ENCODE results near the gene ATP1A4.
A peak's percentile ranks its signal among the peaks of the same experiment; 100 is the strongest.

Gene ATP1A4

DNA sequence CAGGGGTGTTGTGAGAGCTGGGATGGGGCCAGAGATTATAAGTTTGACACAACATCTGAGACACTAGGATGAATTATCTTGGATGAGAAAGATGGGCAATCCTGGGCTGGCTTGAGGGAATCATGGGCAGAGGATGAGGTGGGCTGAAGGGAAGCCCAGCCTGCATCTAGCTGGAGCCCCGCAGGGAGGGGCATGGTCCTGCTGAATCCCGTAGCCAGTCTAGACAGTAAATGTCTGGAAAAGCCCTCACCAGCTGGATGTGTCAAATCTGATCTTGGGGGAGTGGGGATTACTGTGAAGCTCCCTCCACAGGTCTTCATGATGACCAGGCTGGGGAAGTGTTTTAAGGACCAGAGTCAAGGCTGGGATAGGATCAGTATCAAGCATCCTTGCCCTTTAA, 35.3 kb downstream of the ATP1A4 start:
- peaks cover 36% of the 10 kb centered on the region for H3K27me3 Mint-ChIP-seq

DNA sequence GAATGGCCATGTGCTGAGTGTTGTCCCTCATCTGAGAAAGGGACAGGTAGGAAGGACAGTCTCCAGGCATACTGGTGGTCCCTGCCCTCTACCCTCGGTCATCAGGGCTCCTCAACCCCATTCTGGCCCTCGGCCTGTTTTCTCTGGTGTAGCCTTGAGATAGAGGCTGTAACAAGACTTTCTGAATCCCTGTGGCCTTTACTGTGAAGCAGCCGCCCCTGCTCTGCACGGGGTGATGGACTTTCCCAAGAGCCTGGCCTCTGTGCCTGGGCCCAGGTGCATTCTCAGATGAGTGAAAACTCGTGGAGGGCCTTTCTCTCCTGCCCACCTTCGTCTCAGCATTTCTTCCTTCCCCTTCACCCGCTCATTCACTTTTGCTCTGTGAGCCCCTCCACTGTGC, 36.0 kb downstream of the ATP1A4 start:
- CTCF ChIA-PET: interaction anchor here (6.6 kb wide), 1 partner anchor 104 kb away, joined by 119 read pairs; no protein-coding TSS in a partner anchor
- no peak overlapping the region for H3K27ac Mint-ChIP-seq
- no peaks in the 10 kb centered on the region for H3K4me1 Mint-ChIP-seq
- H3K9me3 Mint-ChIP-seq: no peaks in the 10 kb centered on the region
- peaks cover 38% of the 10 kb centered on the region for H3K27me3 Mint-ChIP-seq
- no peak for DNase-seq
- no peaks in the 10 kb centered on the region for H3K36me3 Mint-ChIP-seq
- no peak overlapping the region for H3K4me3 Mint-ChIP-seq

More for the DNA sequence above, 35.3 kb downstream of the ATP1A4 start:
- Mint-ChIP-seq H3K36me3 (no peaks in the 10 kb centered on the region), H3K4me3 (no peak overlapping the region), H3K4me1 (no peaks in the 10 kb centered on the region), H3K9me3 (no peaks in the 10 kb centered on the region), H3K27ac (no peak overlapping the region)
- DNase-seq: no peak
- CTCF ChIA-PET: no interaction called here

DNA sequence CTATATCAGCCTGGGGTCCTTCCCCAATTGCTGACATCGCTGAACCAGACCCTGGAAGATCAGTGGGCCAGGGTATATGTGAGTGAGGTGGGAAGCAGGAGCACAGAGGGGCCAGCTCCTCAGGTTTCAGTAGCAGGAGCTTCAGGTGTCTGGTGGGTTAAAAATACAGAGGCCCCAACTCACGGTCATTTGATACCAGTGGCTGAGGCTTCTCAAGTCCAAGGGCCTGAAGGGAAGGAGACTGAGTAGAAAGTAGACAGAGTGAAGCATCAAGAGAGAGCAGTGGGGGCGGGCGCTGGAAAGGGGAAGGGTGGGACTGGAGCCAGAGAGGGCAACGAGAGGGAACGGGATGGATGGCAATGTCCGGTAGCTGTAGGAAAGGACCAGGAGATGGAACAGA, 36.9 kb downstream of the ATP1A4 start:
- no peaks in the 10 kb centered on the region for H3K9me3 Mint-ChIP-seq
- DNase-seq: no peak
- H3K27ac Mint-ChIP-seq: no peak overlapping the region
- CTCF ChIA-PET: interaction anchor here (6.6 kb wide), 1 partner anchor 103 kb away, joined by 119 read pairs; no protein-coding TSS in a partner anchor
- no peak overlapping the region for H3K4me3 Mint-ChIP-seq
- peaks cover 38% of the 10 kb centered on the region for H3K27me3 Mint-ChIP-seq
- H3K36me3 Mint-ChIP-seq: no peaks in the 10 kb centered on the region
- H3K4me1 Mint-ChIP-seq: no peaks in the 10 kb centered on the region

DNA sequence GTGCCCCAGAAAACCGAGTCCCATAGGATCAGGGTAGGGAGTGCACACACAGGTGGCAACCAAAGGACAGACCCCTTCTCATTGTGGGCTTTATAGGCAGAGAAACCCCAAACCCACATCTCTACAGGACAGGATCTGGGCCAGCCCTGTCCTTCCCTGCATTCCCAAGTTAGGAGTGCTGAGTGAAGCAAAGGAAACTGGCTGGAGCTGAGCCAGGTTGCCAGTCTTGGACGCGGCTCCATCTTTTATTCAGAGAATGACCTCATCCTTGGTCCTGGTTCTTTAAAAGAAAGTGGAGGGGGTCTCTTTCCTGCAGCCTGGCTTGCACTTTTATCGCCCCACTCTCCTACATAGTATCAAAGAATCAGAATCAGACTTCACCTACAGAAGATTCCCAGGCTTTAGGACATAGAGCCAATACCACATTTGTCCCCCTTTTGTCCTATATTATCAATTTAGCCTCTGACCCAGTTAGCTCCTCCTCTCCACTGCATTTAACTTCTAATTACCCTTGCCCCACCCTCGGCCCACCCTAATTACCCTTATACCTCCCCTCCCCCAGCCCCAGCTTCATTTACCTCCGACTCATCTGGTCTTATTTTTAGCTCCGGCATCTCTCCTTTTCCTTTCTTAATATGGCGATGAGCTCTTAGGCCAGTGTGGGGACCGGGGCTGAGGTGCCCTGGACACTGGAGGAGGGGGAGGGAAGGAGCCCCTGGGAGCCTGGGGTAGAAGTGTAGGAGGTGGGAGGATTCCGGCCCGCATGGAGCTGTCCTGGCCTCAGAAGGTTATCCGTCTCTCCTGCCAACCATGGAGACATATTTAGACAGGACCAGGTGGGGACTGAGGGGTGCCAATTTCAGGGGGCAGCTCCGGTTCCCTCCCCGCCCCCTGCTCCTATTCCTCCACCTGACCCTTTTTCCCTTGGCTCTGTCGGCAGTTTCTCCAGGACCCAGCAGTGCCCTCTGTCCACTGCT, 38.5 kb downstream of the ATP1A4 start, which contains the start of gene CASQ1:
Gene CASQ1, plus strand, starts transcription at position 927 of the 977 bp plus-strand sequence. CDS start 177 bp downstream, outside the sequence.
- Mint-ChIP-seq H3K36me3 (no peaks in the 10 kb centered on the region), H3K9me3 (no peaks in the 10 kb centered on the region), H3K4me3 (no peak within 1 kb of the TSS), H3K27me3 (peaks cover 38% of the 10 kb centered on the region), H3K27ac (no peak within 1 kb of the TSS), H3K4me1 (no peaks in the 10 kb centered on the region)
- CTCF ChIA-PET: interaction anchor here (0.7 to 6.6 kb wide), 8 partner anchors 10 to 187 kb away, joined by 3 to 119 read pairs (median 5); no protein-coding TSS in a partner anchor
- no peak for DNase-seq

DNA sequence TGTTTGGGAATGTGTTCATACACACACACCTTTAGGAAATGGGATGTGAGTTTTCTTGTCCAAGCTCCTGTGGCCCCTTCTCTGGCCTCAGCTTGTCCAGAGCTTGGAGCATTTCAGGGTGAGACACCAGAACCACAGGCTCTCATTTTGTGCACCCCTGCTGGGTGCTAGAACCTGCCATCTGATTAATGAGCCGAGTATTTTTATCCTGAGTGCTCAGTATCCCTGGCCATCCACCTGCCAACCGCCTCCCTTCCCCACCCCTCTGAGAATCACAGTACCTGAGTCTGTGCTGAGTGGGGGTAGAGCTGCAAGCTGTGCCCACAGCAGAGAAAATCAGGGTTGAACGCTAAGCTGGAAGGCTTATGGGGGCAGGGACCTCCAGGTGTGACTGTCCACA, 40.4 kb downstream of the ATP1A4 start:
- Mint-ChIP-seq H3K4me3 (no peak overlapping the region), H3K9me3 (no peaks in the 10 kb centered on the region), H3K27ac (no peak overlapping the region), H3K27me3 (peaks cover 29% of the 10 kb centered on the region), H3K4me1 (no peaks in the 10 kb centered on the region), H3K36me3 (no peaks in the 10 kb centered on the region)
- CTCF ChIA-PET: interaction anchor here (0.9 to 6.6 kb wide), 10 partner anchors 11 to 185 kb away, joined by 3 to 119 read pairs (median 8); no protein-coding TSS in a partner anchor
- DNase-seq: no peak

DNA sequence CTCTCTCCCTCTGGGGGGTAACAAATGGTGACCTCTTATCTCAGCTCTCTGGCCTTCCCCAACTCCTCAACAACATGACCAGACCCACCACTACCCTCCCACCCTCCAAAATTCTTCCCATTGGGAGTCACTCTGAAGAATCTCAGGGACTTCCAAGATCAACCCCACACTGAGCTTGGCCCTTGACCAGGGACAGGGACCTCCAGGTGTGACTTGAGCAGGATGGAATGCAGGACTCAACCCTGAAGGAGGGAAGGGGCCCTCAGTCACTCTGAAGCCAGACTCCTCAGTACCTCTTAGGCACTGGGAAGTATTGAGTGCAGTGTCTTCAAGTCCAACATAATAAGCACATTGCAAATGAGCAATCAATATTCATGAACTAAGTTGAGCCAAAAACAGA, 40.8 kb downstream of the ATP1A4 start:
- H3K4me3 Mint-ChIP-seq: no peak overlapping the region
- CTCF ChIA-PET: interaction anchor here (0.6 to 6.6 kb wide), 14 partner anchors 10 to 184 kb away, joined by 3 to 119 read pairs (median 4); no protein-coding TSS in a partner anchor
- no peak overlapping the region for H3K27ac Mint-ChIP-seq

DNA sequence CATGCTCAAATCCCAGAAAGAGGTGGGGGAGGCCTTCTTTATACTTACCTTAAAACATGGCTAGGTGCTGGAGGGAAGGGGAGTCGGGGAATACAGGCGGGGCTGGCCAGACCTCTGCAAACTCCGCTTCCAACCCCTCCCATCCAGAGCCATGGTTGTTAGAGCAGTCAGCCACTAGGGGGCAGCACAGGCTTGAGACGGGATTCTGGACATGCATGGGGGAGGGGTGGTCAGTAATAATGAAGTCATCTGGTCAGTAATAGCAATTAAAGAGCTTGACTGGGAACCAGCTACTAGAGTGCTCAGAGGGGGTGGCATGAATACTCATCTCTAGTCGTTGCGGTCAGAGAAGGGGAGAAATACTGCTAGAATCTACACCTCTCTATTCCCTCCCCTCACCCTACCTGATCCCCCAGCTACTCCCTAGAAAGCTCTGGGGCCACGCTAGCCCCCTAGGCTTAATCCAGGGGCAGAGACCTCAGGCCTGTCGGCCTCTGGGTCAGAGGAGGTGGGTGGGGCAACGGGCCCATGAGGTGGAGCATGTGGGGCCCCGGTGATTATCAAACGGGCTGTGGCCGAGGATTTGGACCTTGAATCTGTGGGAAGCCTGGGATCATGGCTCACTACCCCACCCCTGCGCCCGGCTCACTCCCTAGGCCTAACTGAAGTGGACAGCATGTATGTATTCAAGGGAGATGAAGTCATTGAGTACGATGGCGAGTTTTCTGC, 41.9 kb downstream of the ATP1A4 start:
- peaks cover 19% of the 10 kb centered on the region for H3K27me3 Mint-ChIP-seq
- H3K4me1 Mint-ChIP-seq: no peaks in the 10 kb centered on the region
- CTCF ChIA-PET: interaction anchor here (0.6 to 6.6 kb wide), 23 partner anchors 9 to 186 kb away, joined by 3 to 119 read pairs (median 3); no protein-coding TSS in a partner anchor
- H3K9me3 Mint-ChIP-seq: no peaks in the 10 kb centered on the region
- DNase-seq: peak; percentile 86
- H3K27ac Mint-ChIP-seq: no peak overlapping the region
- H3K36me3 Mint-ChIP-seq: no peaks in the 10 kb centered on the region
- no peak overlapping the region for H3K4me3 Mint-ChIP-seq

More for the DNA sequence above, 40.8 kb downstream of the ATP1A4 start:
- Mint-ChIP-seq H3K4me1 (no peaks in the 10 kb centered on the region), H3K27me3 (peaks cover 24% of the 10 kb centered on the region), H3K9me3 (no peaks in the 10 kb centered on the region), H3K36me3 (no peaks in the 10 kb centered on the region)
- no peak for DNase-seq

DNA sequence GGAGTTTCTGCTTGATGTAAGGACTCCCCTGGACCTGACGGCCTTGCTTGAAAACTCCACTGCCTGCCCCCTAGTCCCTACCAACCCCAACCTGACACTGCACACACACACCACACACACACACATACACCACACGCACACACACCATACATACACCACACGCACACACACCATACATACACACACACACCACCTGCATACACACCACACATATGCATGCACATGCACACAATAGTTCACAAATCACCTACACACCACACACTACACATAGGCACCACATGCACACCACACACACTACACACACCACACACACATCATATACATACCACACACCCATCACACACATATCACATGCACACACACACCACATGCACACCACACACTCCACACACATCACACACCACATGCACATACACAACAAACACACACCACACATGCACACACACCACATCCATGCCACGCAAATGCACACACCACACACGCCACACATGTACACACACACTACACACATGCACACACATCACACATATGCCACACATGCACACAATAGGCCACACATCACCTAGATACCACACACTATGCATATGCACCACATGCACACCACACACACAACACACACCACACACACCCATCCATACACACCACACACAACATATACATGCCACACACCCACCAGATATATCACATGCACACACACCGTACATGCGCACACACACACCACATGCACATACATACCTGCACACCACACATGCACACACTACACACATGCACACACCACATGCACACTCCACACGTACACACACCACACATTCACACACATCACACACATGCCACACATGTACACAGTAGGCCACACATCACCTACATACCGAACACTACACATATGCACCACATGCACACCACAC, 42.7 kb downstream of the ATP1A4 start:
- no peak for DNase-seq
- H3K4me3 Mint-ChIP-seq: no peak overlapping the region
- peaks cover 15% of the 10 kb centered on the region for H3K27me3 Mint-ChIP-seq
- H3K4me1 Mint-ChIP-seq: no peaks in the 10 kb centered on the region
- H3K36me3 Mint-ChIP-seq: no peaks in the 10 kb centered on the region
- H3K9me3 Mint-ChIP-seq: no peaks in the 10 kb centered on the region
- no peak overlapping the region for H3K27ac Mint-ChIP-seq
- CTCF ChIA-PET: interaction anchor here (0.6 to 6.6 kb wide), 21 partner anchors 8 to 185 kb away, joined by 3 to 119 read pairs (median 3); no protein-coding TSS in a partner anchor

DNA sequence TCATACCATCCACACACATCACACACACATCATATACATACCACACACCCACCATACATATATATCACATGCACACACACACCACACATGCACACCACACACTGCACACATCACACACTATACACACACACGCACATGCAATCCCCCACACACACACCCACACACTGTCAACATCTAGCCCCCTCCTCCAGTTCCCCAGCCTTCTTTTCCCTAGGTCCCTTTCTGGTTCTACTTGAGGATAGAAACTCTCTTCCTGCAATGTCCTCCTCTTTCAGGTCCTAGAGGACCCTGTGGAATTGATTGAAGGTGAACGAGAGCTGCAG, 43.3 kb downstream of the ATP1A4 start:
- CTCF ChIA-PET: interaction anchor here (0.7 to 2.4 kb wide), 5 partner anchors 56 to 97 kb away, joined by 3 to 8 read pairs (median 8); no protein-coding TSS in a partner anchor
- Mint-ChIP-seq H3K27ac (no peak overlapping the region), H3K27me3 (peaks cover 15% of the 10 kb centered on the region), H3K4me3 (no peak overlapping the region), H3K9me3 (no peaks in the 10 kb centered on the region), H3K36me3 (no peaks in the 10 kb centered on the region), H3K4me1 (no peaks in the 10 kb centered on the region)
- DNase-seq: no peak

DNA sequence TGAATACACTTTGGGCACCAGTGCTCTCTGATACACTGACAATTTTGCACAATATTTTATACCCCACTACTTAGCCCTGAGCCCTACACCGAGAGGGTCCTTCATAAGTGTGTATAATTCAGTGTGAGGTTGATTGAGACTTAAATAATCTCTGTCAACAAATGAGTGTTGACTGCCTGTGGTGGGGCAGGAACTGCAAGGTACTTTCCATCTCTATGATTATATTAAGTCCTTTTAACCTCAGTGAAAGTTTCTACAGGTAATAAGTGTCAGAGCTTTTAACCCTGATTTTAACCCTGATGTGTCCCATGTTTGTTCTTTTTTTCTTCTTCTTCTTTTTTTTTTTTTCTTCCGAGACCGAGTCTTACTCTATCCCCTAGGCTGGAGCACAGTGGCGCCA, 44.7 kb downstream of the ATP1A4 start:
- no peaks in the 10 kb centered on the region for H3K4me1 Mint-ChIP-seq
- H3K27me3 Mint-ChIP-seq: peaks cover 8% of the 10 kb centered on the region
- no peaks in the 10 kb centered on the region for H3K9me3 Mint-ChIP-seq
- CTCF ChIA-PET: interaction anchor here (0.5 to 2.4 kb wide), 6 partner anchors 50 to 117 kb away, joined by 3 to 8 read pairs (median 6); no protein-coding TSS in a partner anchor
- H3K4me3 Mint-ChIP-seq: no peak overlapping the region
- H3K36me3 Mint-ChIP-seq: no peaks in the 10 kb centered on the region
- H3K27ac Mint-ChIP-seq: no peak overlapping the region
- DNase-seq: no peak

DNA sequence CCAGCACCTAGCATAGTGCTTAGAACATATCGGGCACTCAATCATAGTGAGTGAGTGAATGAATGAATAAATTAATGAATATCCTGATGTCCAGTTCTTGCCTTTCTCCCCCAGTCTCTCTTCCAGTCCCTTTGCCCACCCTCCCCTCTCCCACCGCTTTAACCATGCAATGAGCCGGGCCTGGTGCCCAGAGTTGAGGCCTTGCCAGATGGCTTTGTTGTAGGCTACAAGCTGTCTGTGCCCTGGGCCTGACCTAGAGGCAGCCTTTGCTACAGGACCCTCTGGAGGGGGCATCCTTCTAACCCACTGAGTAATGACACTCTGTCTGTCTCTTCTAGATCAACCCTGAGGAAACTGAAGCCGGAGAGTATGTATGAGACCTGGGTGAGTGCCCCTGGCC, 45.8 kb downstream of the ATP1A4 start:
- H3K9me3 Mint-ChIP-seq: no peaks in the 10 kb centered on the region
- no peaks in the 10 kb centered on the region for H3K36me3 Mint-ChIP-seq
- CTCF ChIA-PET: interaction anchor here (1.7 to 2.2 kb wide), 2 partner anchors 92 to 95 kb away, joined by 4 to 6 read pairs; no protein-coding TSS in a partner anchor
- no peak overlapping the region for H3K4me3 Mint-ChIP-seq
- H3K27me3 Mint-ChIP-seq: peaks cover 2% of the 10 kb centered on the region
- no peak for DNase-seq
- H3K27ac Mint-ChIP-seq: no peak overlapping the region
- no peaks in the 10 kb centered on the region for H3K4me1 Mint-ChIP-seq

DNA sequence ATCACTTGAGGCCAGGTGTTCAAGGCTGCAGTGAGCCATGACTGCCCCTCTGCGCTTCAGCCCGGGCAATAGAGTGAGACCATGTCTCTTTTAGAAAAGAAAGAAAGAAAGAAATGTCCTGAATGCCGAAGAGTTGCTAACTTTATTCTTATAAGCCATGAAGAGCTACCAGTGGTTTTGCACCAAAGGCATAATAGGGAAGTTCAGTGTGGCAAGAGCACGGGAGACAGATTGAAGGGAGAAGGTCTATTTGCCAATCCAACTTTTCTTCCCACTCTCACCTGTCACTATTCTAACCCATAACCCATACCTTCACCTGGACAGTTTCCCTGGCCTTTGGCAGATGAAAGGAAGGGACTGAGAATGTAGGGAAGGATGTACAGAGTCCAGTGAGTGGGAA, 49.4 kb downstream of the ATP1A4 start:
- H3K36me3 Mint-ChIP-seq: no peaks in the 10 kb centered on the region
- H3K9me3 Mint-ChIP-seq: no peaks in the 10 kb centered on the region
- peaks cover 12% of the 10 kb centered on the region for H3K4me1 Mint-ChIP-seq
- CTCF ChIA-PET: interaction anchor here (1.3 to 2.9 kb wide), 3 partner anchors 8 to 52 kb away, joined by 3 to 20 read pairs (median 3); partner anchors contain the start of gene CASQ1
- H3K4me3 Mint-ChIP-seq: no peak overlapping the region
- DNase-seq: no peak
- no peaks in the 10 kb centered on the region for H3K27me3 Mint-ChIP-seq
- H3K27ac Mint-ChIP-seq: no peak overlapping the region

Measured in activated naive CD4-positive, alpha-beta T cell treated with anti-CD3 and anti-CD28 coated beads, Interleukin-2, amount 10 ng/mL, durations not matched to agents 7 days and 5 days (primary cell).